K562 (cell line): ENCODE measurements around the gene WDR18. TPM values are rescaled to one million over a fixed set of nuclear protein-coding genes. Genes with fewer than 3 reads are reported as not detected.
A peak's percentile ranks its signal among the peaks of the same experiment; 100 is the strongest.

Experiments
- ATAC-seq: fragments of 200-7000 bp; cut with Tn5 transposase; 3 replicates; pipeline ENCODE4 v1.9.1; 2020; ENCODE audit warnings: moderate library complexity
- BruUV-seq: library from RNA; stranded (reverse); fragments of 400-500 nt; replicated peaks from 2 replicates; lab custom pipeline; 2021; lab: Mats Ljungman, UMichigan
- CTCF ChIA-PET: fragments of 300-600 bp; formaldehyde crosslinking; extraction: SDS; loops from one replicate; lab custom pipeline; 2021; ENCODE audit warnings: low intra/inter-chr PET ratio; lab: Yijun Ruan, JAX
- POLR2A ChIA-PET: fragments of 300-600, 350-650 bp; sonication (Branson Sonifier 250); formaldehyde crosslinking; extraction: SDS; loops from one replicate; lab custom pipeline; 2021; ENCODE audit warnings: antibody characterized with exemption, inconsistent platforms; lab: Yijun Ruan, JAX
- DNase-seq, 4 experiments: peaks; one replicate each; pipeline versions ENCODE4 v3.0.0 to v3.0.0-alpha.2; 2011 to 2018; ENCODE audit warnings: low spot score in 3 of 4, mixed read lengths in 3 of 4; ENCODE audit errors: extremely low read depth in 1 of 4
- FAIRE-seq: peaks from 2 replicates; lab custom pipeline; 2011; peaks lifted over from hg19 to GRCh38; lab: Jason Lieb, UNC
- H2AFZ ChIP-seq: 2 replicates; pipeline ENCODE4 v1.6.0; 2011; ENCODE audit warnings: low read depth, low read length, control low read depth, inconsistent platforms
- H3K27ac ChIP-seq: fragments of 200-600 bp; 3 replicates; pipeline ENCODE4 v1.8.0; 2011; ENCODE audit warnings: low read depth, mild to moderate bottlenecking, control low read depth, inconsistent platforms, low read length, moderate library complexity, mixed read lengths; ENCODE audit errors: extremely low read depth
- H3K27me3 ChIP-seq, 2 experiments: fragments of 300-600 bp in 1 of 2; 2 replicates in 1 of 2; 3 replicates in 1 of 2; pipeline versions ENCODE4 v1.6.0 to v1.8.0; 2011; ENCODE audit warnings: inconsistent platforms in 2 of 2, low read length in 2 of 2, mild to moderate bottlenecking in 1 of 2, mixed read lengths in 1 of 2, moderate library complexity in 1 of 2; ENCODE audit not compliant: control insufficient read depth in 2 of 2, insufficient read depth in 2 of 2
- H3K36me3 ChIP-seq: fragments of 300-600 bp; 3 replicates; pipeline ENCODE4 v1.8.0; 2011; ENCODE audit warnings: mild to moderate bottlenecking, low read length, inconsistent platforms; ENCODE audit not compliant: control insufficient read depth, insufficient read depth
- H3K4me1 ChIP-seq, 2 experiments: fragments of 200-600 bp in 1 of 2; replicated peaks in 1 of 2; 2 replicates in 1 of 2; 3 replicates in 1 of 2; pipeline versions ENCODE4 v1.5.1 to v1.8.0; 2011; ENCODE audit warnings: inconsistent platforms in 2 of 2, low read length in 2 of 2, mild to moderate bottlenecking in 1 of 2, mixed read lengths in 1 of 2, moderate library complexity in 1 of 2; ENCODE audit not compliant: control insufficient read depth in 2 of 2, insufficient read depth in 2 of 2
- H3K4me2 ChIP-seq: 2 replicates; pipeline ENCODE4 v1.6.1; 2011; ENCODE audit warnings: low read length, control low read depth, inconsistent platforms, mixed read lengths; ENCODE audit not compliant: insufficient read depth
- H3K4me3 ChIP-seq: fragments of 200-600 bp; sonication (generic), shearing (Covaris generic); 2 replicates; pipeline ENCODE4 v1.5.1; 2016; ENCODE audit warnings: control low read depth, inconsistent platforms
- H3K79me2 ChIP-seq: fragments of 200-600 bp; 3 replicates; pipeline ENCODE4 v1.8.0; 2011; ENCODE audit warnings: low read length, inconsistent platforms; ENCODE audit not compliant: control insufficient read depth, insufficient read depth
- H3K9ac ChIP-seq, 2 experiments: 2 replicates each; pipeline versions ENCODE4 v1.6.0 to v1.6.1; 2011; ENCODE audit warnings: low read depth in 2 of 2, low read length in 2 of 2, control low read depth in 1 of 2, inconsistent platforms in 1 of 2, mild to moderate bottlenecking in 1 of 2, mixed read lengths in 1 of 2; ENCODE audit not compliant: insufficient read depth in 1 of 2
- H3K9me1 ChIP-seq: one replicate; pipeline ENCODE4 v1.6.0; 2011; ENCODE audit warnings: inconsistent platforms, mild to moderate bottlenecking, low read length, moderate library complexity; ENCODE audit not compliant: control insufficient read depth, insufficient read depth
- H3K9me3 ChIP-seq: replicated peaks from 2 replicates; pipeline ENCODE4 v1.5.1; 2011; ENCODE audit warnings: low read depth, low read length, inconsistent platforms; ENCODE audit not compliant: control insufficient read depth, insufficient read depth
- H4K20me1 ChIP-seq: replicated peaks from 2 replicates; pipeline ENCODE4 v1.6.1; 2011; ENCODE audit warnings: low read length, inconsistent platforms, mixed read lengths; ENCODE audit not compliant: control insufficient read depth, insufficient read depth
- E2F3 ChIP-seq: fragments of 250-450 bp; sonication (Bioruptor Pico); IDR thresholded peaks from 2 replicates; pipeline ENCODE4 v1.4.0; 2020; ENCODE audit warnings: mild to moderate bottlenecking
- FIP1L1 ChIP-seq: fragments of 200-400 bp; formaldehyde crosslinking; IDR thresholded peaks from 2 replicates; pipeline ENCODE4 v1.6.1; 2018; ENCODE audit warnings: mild to moderate bottlenecking, low read depth, low read length; ENCODE audit not compliant: poor library complexity, severe bottlenecking
- HDGF ChIP-seq: fragments of 450-650 bp; IDR thresholded peaks from 2 replicates; pipeline ENCODE4 v1.6.1; 2016
- NFIC ChIP-seq: fragments of 450-650 bp; IDR thresholded peaks from 2 replicates; pipeline ENCODE4 v1.6.1; 2017; ENCODE audit warnings: mild to moderate bottlenecking, inconsistent platforms
- POU5F1 ChIP-seq: fragments of 150-350 bp; IDR thresholded peaks from 2 replicates; pipeline ENCODE4 v1.6.1; 2014; ENCODE audit warnings: borderline replicate concordance, low read length, low read depth, mild to moderate bottlenecking; ENCODE audit not compliant: partially characterized antibody
- RB1 ChIP-seq: fragments of 450-650 bp; IDR thresholded peaks from 2 replicates; pipeline ENCODE4 v1.6.1; 2017; ENCODE audit warnings: low read depth, mild to moderate bottlenecking
- RBM14 ChIP-seq: fragments of 200-400 bp; formaldehyde crosslinking; IDR thresholded peaks from 2 replicates; pipeline ENCODE4 v1.6.1; 2018; ENCODE audit warnings: low read depth, mild to moderate bottlenecking, low read length, moderate library complexity, borderline replicate concordance; ENCODE audit not compliant: insufficient read depth
- RFX5 ChIP-seq: IDR thresholded peaks from 2 replicates; pipeline ENCODE4 v1.6.1; 2011; ENCODE audit warnings: low read depth, mild to moderate bottlenecking, improper control_type of control experiment, low read length
- SMAD3 ChIP-seq: fragments of 450-650 bp; formaldehyde crosslinking; conservative IDR thresholded peaks from 2 replicates; pipeline ENCODE4 v1.4.0; 2020; ENCODE audit warnings: mild to moderate bottlenecking
- SMARCA4 ChIP-seq: fragments of 450-650 bp; IDR thresholded peaks from 2 replicates; pipeline ENCODE4 v1.6.1; 2016
- SRSF1 ChIP-seq: fragments of 200-400 bp; formaldehyde crosslinking; IDR thresholded peaks from 2 replicates; pipeline ENCODE4 v1.6.1; 2017; ENCODE audit warnings: mild to moderate bottlenecking, low read depth, low read length, moderate library complexity
- STAT5B ChIP-seq: fragments of 250-450 bp; sonication (Bioruptor Pico); IDR thresholded peaks from 2 replicates; pipeline ENCODE4 v1.8.0; 2021; ENCODE audit warnings: mild to moderate bottlenecking, inconsistent platforms
- TARDBP ChIP-seq: fragments of 450-650 bp; IDR thresholded peaks from 2 replicates; pipeline ENCODE4 v1.6.1; 2016
- THRAP3 ChIP-seq: fragments of 450-650 bp; IDR thresholded peaks from 2 replicates; pipeline ENCODE4 v1.6.1; 2016; ENCODE audit warnings: mild to moderate bottlenecking, inconsistent platforms, borderline replicate concordance
- ZC3H11A ChIP-seq: IDR thresholded peaks from 2 replicates; pipeline ENCODE4 v1.6.1; 2012; ENCODE audit warnings: low read depth, low read length, improper control_type of control experiment
- WGBS: fragments of 100-300 bp; shearing (Covaris generic); methylation state at CpG from one replicate; pipeline ENCODE4 v1.1.6; 2016; ENCODE audit warnings: low coverage, mixed read lengths; ENCODE audit not compliant: insufficient coverage; ENCODE audit errors: missing lambda C conversion rate; 5-methylcytosine and 5-hydroxymethylcytosine counted together
- in situ Hi-C: fragments of 300-500 bp; cut with MboI; formaldehyde crosslinking; loops from 4 replicates; pipeline ENCODE4 v1.15.0; 2018; ENCODE audit warnings: inconsistent platforms, mixed read lengths
- intact Hi-C: fragments of 100-400 bp; cut with micrococcal nuclease; formaldehyde crosslinking; loops from 2 replicates; pipeline ENCODE4 v1.14.2; 2022
- polyA plus RNA-seq, 8 experiments: library from polyadenylated mRNA; depleted of rRNA in 4 of 8; stranded (reverse) in 5 of 8; unstranded in 3 of 8; fragments of >200 nt; fragmentation: Nextera tagmentation in 2 of 8; fragmentation: Illumina TruSeq in 1 of 8; extraction: Ambion mirVana in 2 of 8; extraction: Trizol in 1 of 8; gene quantifications; 2 replicates each; pipeline versions ENCODE4 v1.2.1 to v1.2.3, GENCODE V29; 2011 to 2014; ENCODE audit warnings: inconsistent platforms in 1 of 8, missing spikeins in 1 of 8
- total RNA-seq, 7 experiments: library from RNA; depleted of rRNA in 6 of 7; stranded (reverse); fragments of >200 nt in 6 of 7; fragmentation: Illumina TruSeq in 2 of 7; extraction: Trizol in 2 of 7; gene quantifications; 2 replicates each; pipeline versions ENCODE4 v1.2.1 to v1.2.3, GENCODE V29; 2011 to 2021; ENCODE audit warnings: low replicate concordance in 1 of 7
- TF ChIP-seq, protein P1 (sequence below), 2 experiments: fragments of 450-650 bp; IDR thresholded peaks; 2 replicates each; pipeline ENCODE4 v1.6.1; 2018; ENCODE audit warnings: mild to moderate bottlenecking in 2 of 2, low read depth in 1 of 2; ENCODE audit not compliant: partially characterized antibody in 2 of 2
- TF ChIP-seq, protein P2 (sequence below): fragments of 250-450 bp; sonication (Bioruptor Pico); IDR thresholded peaks from 2 replicates; pipeline ENCODE4 v1.8.0; 2021; ENCODE audit warnings: borderline replicate concordance, mild to moderate bottlenecking, moderate library complexity; ENCODE audit not compliant: poor library complexity, severe bottlenecking

Gene WDR18
- total and polyA plus RNA-seq, 9 of the 15 experiments (the other 6 are each of a cell fraction or from before 2014, with no cell fraction given), result 0.65 to 181 (median 30.1) TPM

DNA sequence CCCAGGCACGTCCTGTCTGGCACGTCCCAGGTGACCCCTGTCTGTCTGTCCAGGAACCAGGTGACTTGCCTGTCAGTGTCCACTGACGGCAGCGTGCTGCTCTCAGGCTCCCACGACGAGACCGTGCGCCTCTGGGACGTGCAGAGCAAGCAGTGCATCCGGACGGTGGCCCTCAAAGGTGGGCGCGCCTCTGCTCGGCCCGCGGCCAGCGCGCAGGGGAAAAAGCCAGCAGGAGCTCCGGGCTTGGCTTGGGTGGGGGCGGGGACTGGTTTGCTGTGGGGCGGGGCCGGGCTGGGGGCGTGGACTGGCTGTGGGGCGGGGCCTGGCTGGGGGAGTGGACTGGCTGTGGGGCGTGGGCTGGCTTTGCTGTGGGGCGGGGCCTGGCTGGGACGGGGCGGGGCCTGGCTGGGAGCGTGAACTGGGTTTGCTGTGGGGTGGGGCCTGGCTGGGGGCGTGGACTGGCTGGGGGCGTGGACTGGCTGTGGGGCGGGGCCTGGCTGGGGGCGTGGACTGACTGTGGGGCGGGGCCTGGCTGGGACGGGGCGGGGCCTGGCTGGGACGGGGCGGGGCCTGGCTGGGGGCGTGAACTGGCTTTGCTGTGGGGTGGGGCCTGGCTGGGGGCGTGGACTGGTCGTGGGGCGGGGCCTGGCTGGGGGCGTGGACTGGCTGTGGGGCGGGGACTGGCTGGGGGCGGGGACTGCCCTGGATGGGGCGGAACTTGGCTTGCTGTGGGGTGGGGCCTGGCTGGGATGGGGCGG lies 7.2 kb downstream of the WDR18 start:
- in situ Hi-C loops (no loop called here), intact Hi-C loops (no loop called here)
- H3K27ac ChIP-seq, result no peak overlapping the region
- H3K27me3 ChIP-seq, result no peaks in the 10 kb centered on the region
- no peaks in the 10 kb centered on the region; the same call in 2 of the 3 replicates for H3K79me2 ChIP-seq
- H3K4me2 ChIP-seq, result peak overlapping the region; percentile 46; the same call in 1 of the 2 replicates
- peak overlapping the region in 1 of 2 experiments; percentile 75; a peak in 2 of 4 replicates for H3K9ac ChIP-seq
- no peaks in the 10 kb centered on the region for H3K9me3 ChIP-seq
- WGBS, result 1% methylated on average over 24 of the region's 47 CpGs
- POLR2A ChIA-PET, result interaction anchor here (0.5 to 1.1 kb wide), 5 partner anchors 10 to 253 kb away, joined by 3 to 6 read pairs (median 3); partner anchors contain the start of gene CNN2
- no peak overlapping the region for H3K4me3 ChIP-seq
- BruUV-seq, result no TSS peak
- CTCF ChIA-PET, result no interaction called here
- H4K20me1 ChIP-seq, result no peaks in the 10 kb centered on the region; the same call in 1 of the 2 replicates
- peak; percentile 81 to 89 (median 87) for DNase-seq
- peaks cover 9 to 81% of the 10 kb centered on the region in 2 experiments; a peak in 4 of 5 replicates for H3K4me1 ChIP-seq
- H3K36me3 ChIP-seq, result peaks cover 84% of the 10 kb centered on the region; the same call in 2 of the 3 replicates
- H3K9me1 ChIP-seq, result peaks cover 6% of the 10 kb centered on the region
- ATAC-seq, result peak; percentile 82
- FAIRE-seq, result peak; percentile 6
- H2AFZ ChIP-seq, result no peak overlapping the region
- TF ChIP-seq, protein P1, sequence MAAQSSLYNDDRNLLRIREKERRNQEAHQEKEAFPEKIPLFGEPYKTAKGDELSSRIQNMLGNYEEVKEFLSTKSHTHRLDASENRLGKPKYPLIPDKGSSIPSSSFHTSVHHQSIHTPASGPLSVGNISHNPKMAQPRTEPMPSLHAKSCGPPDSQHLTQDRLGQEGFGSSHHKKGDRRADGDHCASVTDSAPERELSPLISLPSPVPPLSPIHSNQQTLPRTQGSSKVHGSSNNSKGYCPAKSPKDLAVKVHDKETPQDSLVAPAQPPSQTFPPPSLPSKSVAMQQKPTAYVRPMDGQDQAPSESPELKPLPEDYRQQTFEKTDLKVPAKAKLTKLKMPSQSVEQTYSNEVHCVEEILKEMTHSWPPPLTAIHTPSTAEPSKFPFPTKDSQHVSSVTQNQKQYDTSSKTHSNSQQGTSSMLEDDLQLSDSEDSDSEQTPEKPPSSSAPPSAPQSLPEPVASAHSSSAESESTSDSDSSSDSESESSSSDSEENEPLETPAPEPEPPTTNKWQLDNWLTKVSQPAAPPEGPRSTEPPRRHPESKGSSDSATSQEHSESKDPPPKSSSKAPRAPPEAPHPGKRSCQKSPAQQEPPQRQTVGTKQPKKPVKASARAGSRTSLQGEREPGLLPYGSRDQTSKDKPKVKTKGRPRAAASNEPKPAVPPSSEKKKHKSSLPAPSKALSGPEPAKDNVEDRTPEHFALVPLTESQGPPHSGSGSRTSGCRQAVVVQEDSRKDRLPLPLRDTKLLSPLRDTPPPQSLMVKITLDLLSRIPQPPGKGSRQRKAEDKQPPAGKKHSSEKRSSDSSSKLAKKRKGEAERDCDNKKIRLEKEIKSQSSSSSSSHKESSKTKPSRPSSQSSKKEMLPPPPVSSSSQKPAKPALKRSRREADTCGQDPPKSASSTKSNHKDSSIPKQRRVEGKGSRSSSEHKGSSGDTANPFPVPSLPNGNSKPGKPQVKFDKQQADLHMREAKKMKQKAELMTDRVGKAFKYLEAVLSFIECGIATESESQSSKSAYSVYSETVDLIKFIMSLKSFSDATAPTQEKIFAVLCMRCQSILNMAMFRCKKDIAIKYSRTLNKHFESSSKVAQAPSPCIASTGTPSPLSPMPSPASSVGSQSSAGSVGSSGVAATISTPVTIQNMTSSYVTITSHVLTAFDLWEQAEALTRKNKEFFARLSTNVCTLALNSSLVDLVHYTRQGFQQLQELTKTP (IDR thresholded peaks at IDR 0.05; ENCODE audit: low read depth in 1 of 2, partially characterized antibody in 2 of 2), result no peak
- no peak for TF ChIP-seq TARDBP
- TF ChIP-seq RBM14, result no peak
- TF ChIP-seq FIP1L1, result peak; percentile 65
- no peak for TF ChIP-seq POU5F1
- TF ChIP-seq SMAD3, result no peak
- no peak for TF ChIP-seq E2F3 (CRISPR knock-in tag)
- no peak for TF ChIP-seq ZC3H11A
- TF ChIP-seq THRAP3, result no peak
- TF ChIP-seq, protein P2, sequence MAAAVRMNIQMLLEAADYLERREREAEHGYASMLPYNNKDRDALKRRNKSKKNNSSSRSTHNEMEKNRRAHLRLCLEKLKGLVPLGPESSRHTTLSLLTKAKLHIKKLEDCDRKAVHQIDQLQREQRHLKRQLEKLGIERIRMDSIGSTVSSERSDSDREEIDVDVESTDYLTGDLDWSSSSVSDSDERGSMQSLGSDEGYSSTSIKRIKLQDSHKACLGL (CRISPR knock-in tag), result no peak
- no peak for TF ChIP-seq RFX5
- TF ChIP-seq HDGF, result no peak; the same call in 1 of the 2 replicates
- TF ChIP-seq SRSF1, result no peak
- TF ChIP-seq SMARCA4, result no peak
- 0 out of 2 replicates have a peak, but pooled peaks have one; percentile 26 for TF ChIP-seq RB1
- TF ChIP-seq STAT5B (CRISPR knock-in tag), result no peak
- peak; percentile 60 for TF ChIP-seq NFIC
